GM10266 (cell line): Measurements from ENCODE around the gene SON.
"Not testable (repeated sequence)": the region's sequence is repeated elsewhere in the genome, so short reads cannot be mapped to it uniquely, and the experiment has no call there.

Source experiments
- DNase-seq: peaks from one replicate; pipeline ENCODE4 v3.0.0; 2012; ENCODE audit errors: extremely low spot score
- TF ChIP-seq, protein P1 (sequence below): IDR thresholded peaks from 2 replicates; pipeline ENCODE4 v1.5.1; 2012; ENCODE audit warnings: mild to moderate bottlenecking, low read depth; ENCODE audit not compliant: control insufficient read depth, insufficient read depth; ENCODE audit errors: missing control alignments

SON gene

DNA sequence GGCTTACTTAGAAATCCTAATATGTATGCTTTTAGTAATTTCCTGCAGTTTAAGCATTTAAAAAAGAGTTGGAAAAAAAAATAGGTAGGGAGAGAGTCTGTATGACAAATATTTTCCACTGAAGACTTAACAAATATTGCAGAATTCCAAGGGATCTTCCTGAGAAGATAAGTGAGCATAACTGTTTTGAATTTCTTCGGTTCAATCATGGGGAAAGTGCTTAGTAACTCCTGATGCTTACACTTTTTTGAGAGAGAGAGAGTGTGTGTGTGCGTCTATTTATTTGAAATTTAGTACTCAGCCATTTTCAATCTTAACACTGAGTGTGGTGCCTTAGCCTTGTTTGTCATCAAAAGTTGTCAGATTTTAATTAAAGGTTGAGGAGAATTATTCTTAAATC lies 18.5 kb downstream of the SON start:
- TF ChIP-seq, protein P1, sequence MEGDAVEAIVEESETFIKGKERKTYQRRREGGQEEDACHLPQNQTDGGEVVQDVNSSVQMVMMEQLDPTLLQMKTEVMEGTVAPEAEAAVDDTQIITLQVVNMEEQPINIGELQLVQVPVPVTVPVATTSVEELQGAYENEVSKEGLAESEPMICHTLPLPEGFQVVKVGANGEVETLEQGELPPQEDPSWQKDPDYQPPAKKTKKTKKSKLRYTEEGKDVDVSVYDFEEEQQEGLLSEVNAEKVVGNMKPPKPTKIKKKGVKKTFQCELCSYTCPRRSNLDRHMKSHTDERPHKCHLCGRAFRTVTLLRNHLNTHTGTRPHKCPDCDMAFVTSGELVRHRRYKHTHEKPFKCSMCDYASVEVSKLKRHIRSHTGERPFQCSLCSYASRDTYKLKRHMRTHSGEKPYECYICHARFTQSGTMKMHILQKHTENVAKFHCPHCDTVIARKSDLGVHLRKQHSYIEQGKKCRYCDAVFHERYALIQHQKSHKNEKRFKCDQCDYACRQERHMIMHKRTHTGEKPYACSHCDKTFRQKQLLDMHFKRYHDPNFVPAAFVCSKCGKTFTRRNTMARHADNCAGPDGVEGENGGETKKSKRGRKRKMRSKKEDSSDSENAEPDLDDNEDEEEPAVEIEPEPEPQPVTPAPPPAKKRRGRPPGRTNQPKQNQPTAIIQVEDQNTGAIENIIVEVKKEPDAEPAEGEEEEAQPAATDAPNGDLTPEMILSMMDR: no peak
- no peak for DNase-seq

DNA sequence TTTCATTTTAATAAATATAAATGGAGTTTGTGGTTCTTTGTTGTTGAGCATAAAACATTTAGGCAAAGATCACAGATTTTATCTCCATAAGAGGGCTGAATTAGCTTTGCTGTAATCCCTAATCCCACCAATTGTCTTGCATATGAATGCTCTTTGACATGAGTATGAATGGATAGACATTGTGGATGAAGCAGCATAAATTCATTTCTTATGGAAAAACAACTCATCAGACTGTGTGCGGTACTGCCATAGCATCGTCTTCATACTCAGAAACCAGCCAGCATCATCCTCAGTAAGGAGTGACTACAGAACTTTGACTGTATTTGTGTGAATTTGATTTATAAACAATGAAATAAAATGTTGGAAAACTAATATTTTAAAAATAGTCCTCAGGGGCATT lies 19.6 kb downstream of the SON start:
- no peak for DNase-seq
- TF ChIP-seq, protein P1: no peak

DNA sequence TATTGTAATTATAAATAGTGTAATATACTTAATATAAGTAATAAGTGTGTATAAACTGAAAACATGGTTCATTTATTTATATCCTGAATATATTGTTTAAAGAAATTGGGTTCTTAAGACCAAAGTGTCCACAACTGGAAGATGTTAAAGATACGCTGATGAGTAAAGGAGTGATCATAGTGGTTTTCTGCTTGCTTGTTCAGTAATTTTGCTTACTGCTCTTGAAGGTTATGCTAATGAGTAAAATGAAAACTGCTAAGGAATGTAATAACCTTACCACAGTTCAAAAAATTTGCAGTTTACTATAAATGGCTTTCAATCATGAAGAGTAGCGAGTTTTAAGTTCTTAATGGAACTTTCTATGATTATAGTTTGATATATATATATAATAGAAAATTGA lies 23.7 kb downstream of the SON start:
- TF ChIP-seq, protein P1: no peak
- DNase-seq: no peak

DNA sequence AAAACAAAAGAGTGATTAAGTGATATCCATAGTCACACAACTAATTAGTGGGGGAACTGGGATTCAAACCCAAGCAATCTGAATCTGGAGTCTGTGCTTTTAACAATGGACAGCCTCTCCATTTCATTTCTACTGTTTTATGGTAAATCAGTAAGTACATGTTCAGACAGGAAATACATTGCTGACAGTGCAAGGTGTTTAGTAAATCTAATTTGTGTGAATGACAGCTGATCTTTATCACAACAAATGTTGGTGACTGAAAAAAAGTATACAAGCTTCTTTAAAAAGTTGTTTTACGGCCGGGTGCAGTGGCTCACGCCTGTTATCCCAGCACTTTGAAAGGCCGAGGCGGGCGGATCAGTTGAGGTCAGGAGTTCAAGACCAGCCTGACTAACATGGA lies 25.1 kb downstream of the SON start:
- DNase-seq: no peak
- TF ChIP-seq, protein P1: no peak

DNA sequence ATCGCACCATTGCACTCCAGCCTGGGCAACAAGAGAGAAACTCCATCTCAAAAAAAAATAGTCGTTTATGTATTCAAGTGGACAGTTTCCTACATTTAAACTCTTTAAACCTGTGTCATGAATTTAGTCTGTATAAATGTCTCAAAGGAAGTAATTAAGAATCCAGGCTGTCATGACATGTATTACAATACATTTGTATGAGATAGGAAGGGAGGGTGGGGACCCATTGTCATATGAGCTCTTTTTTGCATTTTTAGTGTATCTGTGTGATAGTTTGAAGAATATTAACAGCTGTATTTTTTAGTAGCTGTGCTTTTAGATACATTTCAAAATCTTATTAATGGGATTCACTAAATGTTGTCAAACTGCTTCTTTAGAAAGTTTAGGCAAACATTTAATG lies 25.6 kb downstream of the SON start:
- no peak for DNase-seq
- TF ChIP-seq, protein P1: no peak

DNA sequence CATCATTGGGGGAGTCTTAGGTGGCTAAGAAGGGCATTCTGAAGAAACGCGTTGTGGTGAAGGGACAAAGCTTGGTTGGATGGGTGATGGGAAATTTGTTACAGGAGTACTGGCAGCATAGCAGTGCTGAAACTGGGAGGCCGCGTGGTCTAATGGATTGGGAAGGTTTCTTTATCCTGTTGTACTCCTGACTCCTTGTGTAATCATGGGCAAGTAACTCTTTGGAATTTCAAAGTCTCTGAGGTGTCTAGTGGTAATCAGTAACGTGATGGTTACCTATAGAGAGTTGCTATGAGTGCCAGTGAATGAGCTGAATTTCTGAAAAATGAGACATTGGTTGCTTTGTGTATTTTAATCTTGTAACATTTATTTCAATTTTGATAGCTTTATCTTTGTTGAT lies 27.2 kb downstream of the SON start:
- TF ChIP-seq, protein P1: no peak
- DNase-seq: no peak

DNA sequence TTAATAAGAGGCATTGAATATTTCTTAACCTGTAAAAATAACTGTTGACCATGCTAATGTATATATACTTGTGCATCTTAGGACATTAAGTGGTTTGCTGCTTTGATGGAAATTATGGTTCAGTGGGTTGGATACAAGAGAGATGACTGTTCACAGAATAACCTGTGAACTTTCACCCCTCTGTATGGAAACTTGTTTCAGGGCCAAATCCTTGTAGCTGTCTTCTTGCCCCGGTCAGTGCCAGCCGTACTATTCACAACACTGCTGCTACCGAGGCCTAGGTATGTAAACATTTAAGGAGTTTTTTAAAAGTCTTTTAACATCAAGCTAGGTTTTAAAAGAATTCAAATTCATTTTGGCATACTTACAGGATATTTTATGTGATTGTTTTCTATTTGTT lies 29.5 kb downstream of the SON start:
- TF ChIP-seq, protein P1: no peak

DNA sequence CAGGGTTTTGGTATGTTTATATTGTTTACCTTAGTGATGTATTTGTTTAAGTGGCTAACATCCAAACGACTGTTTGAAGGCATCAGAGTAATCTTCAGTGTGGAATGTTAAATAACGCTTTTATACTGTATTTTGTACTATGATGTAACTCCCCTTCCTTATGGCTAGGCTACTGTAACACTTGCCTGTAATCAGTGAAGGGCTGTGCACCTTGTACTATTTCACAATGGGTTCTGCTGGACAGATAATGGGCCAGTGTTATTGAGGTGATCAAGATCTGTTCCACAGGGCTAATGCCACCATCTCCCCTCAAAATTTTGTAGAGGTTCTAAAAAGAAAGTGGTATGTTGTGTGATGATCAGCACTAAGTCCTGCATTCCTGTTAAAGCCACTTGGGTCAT lies 33.9 kb downstream of the SON start:
- not testable (repeated sequence) for DNase-seq

More for the DNA sequence above, 29.5 kb downstream of the SON start:
- no peak for DNase-seq
